Measurements from ENCODE around the gene CD52.
"Not testable (repeated sequence)": the region's sequence is repeated elsewhere in the genome, so short reads cannot be mapped to it uniquely, and the experiment has no call there.

Gene CD52

DNA sequence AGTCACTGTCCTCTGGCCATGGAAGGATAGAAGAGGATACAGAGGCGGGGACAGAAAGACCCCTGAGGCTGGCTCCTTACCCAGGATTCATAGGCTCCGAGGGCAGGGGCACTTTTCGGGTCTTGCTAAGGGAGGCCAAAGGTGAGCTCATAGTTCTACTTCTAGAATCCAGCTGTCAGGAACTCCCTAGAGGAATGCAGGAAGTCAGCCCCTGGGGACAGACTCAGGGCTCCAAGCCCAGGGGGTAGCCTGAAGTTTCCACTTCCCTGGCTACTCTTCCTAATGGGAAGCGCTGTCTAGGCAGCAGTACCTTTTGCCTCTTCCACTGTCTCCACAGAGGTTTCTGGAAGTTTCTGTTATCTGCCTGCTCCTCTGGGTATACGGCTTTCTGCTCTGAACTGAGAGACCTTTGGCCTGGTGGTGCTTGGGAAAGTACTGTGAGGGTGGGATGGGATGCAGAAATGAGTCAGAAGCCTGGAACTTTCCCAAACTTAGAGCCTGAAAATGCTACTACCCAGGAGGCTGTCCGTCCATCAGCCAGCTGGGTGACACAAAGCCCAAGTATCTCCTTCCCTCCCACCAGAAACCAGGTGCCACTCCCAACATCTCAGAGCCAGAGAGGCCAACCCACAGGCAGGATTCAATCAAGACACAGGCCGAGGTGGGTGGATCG is 14.9 kb upstream of the CD52 start:
- DNase-seq = no peak

DNA sequence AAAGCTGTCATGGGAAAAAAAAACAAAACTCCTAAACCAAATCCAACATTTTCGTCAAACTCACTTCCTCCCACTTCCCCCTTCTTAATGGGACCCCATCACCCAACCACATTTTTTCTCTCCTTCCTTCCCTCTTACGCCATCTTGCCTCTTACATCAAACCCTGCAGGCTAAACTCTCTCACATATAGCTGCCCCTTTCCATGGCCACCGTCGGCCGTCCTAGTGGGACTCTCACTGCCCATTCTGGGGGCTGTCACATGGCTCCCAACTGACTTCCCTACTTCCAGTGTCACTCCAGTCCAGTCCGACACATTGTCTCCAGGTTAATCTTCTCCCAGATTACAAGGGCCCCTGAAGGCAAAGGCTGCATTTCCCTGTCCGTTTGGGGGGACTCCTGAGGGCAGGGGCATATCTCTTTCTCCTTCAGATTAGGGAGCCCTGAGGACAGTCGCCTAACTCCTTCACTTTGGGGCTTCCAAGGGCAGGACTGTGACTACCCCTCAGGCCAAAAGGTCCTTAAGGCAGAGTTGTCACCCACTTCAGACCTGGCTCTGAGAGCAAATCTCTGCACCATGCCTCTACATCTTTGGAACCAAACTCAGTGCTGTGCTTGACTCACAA is 12.0 kb upstream of the CD52 start:
- no peak for DNase-seq

DNA sequence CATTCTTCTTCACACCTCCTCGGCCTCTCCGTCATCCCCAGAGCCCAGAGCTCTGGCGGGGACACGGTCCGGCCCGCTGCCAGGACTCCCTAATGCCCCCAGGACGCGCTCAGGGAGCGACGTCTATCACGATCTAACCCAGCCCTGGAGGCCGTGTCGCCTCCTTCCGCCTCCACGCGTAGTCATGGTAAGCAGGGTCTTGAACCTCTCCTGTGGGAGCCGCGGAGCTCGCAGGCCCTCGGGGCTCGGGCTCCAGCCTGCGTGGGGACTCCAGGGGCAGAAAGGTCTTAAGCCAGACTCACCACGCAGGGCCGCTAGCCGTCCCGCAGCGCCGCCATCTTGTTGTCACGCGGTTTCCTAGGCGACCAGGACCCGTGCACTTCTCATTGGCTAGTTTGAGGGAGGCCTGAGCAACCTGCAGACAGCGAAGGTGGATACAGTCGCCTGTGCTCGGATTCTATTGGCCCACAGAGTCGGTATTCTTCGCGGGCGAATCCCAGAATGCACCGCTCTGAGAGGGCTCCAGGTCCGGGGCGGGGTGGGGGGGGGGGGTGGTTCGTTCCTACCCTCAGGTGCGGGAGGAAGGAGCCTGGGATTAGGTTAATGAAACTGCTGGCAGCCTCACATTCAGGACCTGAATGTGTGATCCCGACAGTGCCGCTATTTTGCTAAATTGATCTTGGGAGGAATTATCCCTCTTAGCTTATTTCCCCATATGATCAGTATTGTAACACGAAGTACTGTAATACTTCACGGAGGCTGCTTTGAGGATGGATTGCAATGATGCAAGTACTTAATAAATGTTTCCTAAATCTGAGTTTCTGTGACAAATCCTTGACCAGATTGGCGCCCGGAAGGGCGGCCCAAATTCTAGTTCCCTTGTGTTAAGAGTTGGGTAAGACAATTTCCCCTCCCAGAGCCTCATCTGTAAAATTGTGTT is 11.2 kb upstream of the CD52 start, which contains the start of gene UBXN11:
Gene UBXN11, minus strand, starts transcription at position 347 of the 940 bp plus-strand sequence. CDS start 3,753 bp downstream, outside the sequence.
- DNase-seq = peak; percentile 84

DNA sequence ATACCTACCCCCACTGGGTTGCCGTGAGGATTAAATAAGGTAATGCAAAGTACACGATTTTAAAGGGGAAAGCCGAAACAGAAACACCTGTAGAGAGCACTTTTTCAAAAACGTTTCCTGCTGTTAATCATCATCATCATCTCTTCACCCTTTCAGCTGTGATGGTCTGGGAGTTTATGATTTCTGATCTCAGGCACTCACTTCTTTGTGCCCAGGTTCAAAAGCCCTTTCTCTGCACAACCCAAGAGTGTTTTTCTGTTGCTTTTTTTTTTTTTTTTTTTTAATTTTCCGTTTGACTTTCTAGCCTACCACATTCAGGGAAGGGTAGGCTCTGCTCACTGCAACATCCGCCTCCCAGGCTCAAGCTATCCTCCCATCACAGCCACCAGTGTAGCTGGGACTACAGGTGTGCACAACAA is 10.4 kb upstream of the CD52 start:
- DNase-seq = peak; percentile 42

DNA sequence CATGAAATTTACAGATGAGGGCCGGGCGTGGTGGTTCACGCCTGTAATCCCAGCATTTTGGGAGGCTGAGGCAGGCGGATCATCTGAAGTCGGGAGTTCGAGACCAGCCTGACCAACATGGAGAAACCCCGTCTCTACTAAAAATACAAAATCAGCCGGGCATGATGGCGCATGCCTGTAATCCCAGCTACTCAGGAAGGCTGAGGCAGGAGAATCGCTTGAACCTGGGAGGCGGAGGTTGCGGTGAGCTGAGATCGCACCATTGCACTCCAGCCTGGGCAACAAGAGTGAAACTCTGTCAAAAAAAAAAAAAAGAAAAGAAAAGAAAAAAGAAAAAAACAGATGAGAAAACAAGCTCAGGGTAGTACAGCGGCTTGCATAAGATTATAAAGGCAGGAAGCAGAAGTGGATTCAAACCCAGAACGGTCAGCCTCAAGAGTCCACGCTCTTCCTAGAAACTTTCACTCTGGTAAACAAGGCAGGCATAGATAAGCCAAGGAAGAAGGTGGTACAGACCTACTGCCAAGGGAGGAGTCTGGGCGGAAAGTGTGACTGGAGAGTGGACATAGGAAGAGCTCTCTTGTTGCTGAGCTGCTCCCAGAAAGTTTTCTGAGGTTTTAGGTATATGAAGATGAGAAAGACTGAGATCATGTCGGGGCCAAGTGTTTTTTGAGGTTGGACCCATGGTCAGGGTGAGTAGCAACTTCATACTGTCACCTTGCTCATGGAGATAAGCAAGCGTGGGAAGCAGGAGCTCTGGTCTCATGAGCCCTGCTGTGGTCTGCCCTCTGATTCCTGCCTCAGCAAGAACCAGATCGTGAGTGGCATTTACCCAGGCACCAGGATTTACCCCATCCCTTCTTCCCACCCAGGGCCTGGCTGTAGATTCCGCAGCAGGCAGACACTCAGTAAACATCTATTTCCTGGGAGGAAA is 9.5 kb upstream of the CD52 start:
- DNase-seq = not testable (repeated sequence)

DNA sequence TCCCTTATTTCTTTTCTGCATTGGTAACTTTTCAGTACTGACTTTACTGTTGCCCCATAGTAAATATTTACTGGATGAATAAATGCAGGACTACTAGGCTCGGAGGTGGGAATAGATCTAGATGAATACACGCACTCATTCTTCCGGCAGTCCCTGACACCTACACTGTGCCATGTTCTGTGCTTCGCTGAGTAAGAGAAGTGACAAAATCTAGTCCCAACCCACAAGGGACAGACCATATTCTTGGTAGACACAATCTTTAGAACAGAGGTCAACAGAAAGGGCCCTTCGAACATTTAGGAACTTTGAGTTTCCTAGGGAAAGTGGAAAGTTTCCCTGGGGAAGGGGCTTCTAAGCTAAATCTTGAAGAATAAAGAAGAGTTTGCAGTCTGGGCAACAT is 3.3 kb upstream of the CD52 start:
- DNase-seq = no peak

DNA sequence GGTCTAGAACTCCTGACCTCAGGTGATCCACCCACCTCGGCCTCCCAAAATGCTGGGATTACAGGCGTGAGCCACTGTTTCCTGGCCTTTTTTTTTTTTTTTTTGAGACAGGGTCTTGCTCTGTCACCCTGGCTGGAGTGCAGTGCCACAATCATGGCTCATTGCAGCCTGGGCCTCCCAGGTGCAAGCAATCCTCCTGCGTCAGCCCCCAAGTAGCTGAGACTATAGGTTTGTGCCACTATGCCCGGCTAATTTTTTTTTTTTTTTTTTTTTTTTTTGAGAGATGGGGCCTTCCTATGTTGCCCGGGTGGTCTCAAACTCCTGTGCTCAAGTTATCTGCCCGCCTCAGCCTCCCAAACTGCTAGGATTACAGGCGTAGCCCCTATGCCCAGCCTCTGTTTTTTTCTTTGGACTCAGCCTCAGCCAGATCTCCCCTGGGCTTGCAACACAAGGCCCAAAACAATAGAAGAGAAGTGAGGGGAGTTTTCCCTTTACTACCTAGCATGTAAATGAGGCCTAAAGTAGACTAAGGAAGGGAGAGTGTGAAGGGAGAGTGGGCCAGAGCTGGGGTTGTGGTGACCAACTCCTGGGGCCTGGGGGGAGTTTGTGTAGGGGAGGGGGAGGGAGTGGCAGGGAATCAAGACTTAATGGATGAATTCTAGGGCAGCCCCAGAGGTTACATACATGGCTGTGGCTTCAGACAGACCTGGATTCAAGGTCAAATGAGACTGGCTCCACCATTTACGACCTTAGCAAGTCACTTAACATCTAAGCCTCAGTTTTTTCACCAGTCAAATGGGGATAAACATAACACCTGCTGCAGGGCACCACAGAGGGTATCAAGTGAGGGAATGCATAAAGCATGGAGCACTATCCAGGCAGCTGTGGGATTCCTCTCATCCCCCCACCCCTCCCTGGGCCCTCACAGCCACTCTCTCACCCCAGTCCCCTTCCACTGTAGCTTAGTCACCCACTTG is 1.6 kb upstream of the CD52 start:
- no peak for DNase-seq

DNA sequence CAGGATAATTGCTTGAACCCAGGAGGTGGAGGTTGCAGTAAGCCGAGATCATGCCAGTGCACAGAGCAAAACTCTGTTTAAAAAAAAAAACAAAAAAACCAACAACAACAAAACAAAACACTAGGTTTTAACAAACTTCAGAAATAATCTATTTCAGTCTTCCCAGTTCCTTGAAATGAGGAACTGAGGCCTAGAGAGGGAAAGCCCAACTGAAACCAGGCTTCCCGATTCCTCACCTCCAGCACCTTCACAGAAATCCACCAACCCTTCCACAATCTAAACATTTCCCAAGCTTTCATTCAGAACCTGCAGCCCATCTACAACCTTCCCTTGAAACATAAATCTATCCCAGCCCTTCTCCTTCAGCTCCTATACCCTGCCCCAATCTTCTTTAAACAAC is 612 bp upstream of the CD52 start:
- no peak for DNase-seq

DNA sequence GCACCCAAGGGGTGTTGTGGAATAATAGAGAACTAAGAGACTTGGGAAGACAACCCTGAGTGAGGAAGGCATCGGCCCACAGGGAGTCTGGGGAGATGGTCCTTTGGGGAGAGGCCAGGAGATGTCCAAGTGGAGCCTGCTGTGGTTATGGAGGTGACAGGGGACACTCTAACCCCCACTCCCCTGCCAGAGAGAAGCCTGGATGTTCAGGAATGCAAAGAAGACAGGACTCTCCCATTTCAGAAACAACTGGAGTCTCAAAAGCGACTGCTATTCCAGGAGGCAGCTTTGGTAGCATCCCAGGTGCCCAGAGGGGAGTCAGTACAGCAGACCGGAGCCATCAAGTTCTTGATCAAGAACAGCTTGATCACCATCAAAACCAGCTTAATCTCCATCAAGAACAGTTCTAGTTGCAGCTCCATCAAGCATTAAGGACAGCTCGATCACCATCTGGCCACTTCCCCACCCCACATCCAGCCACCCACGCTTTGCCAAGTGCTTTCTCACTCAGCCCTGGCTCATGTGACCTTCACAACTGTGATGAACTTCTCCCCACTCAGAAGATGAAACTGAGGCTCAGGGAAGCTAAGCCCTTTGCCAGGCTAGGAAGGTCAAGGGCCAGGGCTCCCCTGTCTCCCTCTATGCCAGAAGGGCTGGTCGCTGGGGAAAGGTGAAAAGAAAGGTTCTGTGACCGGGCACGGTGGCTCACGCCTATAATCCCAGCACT is 743 bp downstream of the CD52 start:
- DNase-seq = peak; percentile 42

DNA sequence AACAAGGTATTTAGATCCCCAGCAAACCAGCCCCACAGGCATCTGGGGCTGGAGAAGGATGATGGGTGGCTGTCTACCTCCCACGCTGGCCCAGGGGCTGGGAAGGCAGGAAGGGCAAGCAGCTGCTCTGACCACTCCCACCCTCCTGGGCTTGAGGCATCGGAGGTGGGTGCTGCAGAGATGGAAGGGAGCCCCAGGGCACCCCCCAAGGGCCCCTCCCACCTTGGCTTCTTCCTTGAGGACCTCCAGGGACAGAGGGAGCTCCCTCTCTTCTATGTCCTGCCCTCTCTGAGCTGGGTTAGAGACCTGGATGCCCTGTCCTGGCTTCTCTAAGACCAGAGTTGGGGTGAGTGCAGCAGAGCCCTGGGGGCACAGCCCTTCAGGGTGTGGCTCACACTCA is 3.1 kb downstream of the CD52 start:
- DNase-seq = peak; percentile 35

DNA sequence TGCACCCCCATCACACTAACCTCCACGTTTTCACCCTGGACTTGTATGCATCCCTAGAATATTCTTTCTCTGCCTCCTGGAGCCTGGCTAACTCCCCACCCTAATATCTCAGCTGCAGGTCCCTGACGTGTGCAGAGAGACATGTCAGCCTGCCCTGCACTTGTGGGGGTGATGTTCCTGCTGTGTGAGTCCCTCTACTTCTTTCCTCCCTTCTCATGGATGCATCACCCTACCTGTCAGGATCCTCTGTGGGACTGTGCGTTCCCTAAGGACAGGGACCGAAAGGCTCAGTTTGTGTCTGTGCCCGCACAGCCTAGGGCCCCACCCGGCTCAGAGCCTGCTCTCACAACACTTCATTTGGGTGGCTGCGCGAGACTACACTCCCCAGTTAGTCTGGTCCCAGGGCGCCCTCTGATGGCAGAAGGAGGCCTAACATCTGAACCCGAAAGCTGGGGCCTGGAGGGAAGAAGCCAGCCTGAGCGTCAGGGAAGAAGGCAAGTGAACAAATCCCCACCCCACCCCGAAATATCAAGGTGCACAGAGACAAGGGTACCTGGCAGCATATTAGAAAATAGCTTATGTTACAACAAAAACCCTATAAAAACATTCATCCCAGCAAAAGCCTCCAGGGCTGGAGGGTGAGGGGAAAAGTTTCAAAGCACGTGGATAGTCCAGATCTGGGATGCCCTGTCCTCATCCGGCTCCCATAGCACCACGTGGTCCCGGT is 3.7 kb downstream of the CD52 start:
- DNase-seq = peak; percentile 98

DNA sequence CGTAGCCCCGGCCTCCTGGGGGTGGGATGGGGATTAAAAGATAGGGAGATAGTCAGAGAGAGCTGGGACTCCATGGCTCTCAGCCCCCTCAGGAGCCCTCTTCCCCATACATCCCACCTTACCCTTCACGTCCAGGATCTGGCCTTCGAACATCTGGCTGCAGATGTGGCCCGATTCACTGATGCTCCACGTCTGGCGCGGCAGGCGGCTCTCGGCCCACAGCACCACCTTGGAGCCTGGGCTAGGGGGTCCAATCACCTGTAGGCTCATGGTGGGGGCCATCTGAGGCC is 4.2 kb downstream of the CD52 start:
- no peak for DNase-seq

DNA sequence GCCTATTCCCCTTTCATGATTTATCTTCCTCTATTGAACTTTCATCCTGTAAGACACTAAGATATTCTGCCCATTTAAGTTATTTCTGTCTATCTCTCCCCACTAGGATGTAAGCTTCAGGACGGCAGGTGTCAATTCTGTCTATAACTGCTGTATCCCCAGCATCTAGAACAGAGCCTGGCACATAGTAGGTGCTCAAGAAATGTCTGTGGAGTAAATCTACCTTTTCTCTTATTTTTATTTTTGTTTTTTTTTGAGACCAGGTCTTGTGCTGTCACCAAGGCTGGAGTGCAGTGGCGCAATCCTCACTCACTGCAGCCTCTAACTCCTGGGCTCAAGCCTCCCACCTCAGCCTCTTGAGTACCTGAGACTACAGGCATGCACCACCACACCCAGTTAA is 5.6 kb downstream of the CD52 start:
- no peak for DNase-seq

DNA sequence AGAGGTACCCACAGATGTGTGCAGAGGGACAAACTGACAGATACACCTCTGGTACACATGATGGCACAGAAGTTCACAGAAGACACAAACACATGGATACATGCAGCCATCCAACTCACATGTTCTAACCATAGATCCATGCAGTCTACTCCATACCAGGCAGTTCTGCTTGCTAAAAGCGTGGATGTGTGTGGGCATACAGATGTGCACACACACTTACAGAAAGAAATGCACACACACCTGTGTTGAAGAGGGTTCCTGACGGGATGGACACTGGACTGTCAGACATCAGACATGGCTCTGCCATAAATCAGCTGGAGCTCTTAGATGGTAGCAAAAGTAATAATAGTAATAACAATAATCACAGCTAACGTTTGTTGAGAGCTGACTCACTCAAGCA is 6.8 kb downstream of the CD52 start:
- DNase-seq = no peak

DNA sequence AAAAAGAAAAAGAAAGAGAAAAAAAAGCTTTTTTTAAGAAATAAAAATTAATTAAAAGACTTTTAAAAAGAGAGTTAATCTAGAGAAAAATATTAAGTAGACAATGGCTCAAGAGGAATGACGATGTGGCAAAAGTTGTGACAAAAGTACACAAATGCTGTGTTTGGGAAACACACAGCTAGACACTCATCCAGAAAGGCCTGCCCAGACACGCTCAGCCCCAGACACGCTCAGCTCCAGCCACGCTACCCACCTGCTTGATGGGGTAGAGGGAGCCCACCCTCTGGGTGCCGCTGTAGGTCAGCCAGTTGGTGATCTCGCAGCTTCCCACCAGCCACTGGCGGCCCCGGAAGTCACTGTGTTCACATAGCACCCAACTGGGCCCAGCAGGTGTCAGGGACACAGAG is 10.2 kb downstream of the CD52 start:
- no peak for DNase-seq

DNA sequence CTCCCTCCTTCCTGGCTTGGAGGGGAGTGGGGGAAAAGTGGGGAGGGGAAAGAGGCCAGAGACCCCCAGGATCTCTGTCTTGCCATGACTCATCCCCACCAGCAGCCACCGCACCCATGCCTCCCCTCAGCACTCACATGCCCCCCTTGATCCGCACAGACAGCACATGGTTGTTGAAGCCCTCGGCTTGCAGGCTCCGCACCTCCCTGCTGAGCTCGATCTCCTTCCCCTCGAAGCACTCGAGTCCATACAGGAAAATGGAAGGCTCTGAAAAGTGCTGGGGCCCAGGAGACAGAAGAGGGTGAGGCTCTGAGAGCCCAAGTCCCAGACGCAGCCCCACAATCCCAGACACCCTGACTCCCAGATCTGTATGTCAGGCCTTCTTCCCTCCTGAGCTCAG is 10.8 kb downstream of the CD52 start:
- DNase-seq = no peak

DNA sequence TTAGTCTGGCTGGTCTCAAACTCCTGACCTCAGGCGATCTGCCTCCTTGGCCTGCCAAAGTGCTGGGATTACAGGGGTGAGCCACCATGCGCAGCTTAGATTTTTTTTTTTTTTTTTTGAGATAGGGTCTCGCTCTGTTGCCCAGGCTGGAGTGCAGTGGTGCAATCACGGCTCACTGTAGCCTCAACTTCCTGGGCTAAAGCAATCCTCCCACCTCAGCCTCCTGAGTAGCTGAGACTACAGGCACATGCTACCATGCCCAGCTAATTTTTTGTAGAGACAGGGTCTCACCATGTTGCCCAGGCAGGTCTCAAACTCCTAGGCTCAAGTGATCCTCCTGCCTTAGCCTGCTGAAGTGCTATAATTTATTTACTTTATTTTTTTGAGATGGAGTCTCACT is 11.6 kb downstream of the CD52 start:
- DNase-seq = not testable (repeated sequence)

DNA sequence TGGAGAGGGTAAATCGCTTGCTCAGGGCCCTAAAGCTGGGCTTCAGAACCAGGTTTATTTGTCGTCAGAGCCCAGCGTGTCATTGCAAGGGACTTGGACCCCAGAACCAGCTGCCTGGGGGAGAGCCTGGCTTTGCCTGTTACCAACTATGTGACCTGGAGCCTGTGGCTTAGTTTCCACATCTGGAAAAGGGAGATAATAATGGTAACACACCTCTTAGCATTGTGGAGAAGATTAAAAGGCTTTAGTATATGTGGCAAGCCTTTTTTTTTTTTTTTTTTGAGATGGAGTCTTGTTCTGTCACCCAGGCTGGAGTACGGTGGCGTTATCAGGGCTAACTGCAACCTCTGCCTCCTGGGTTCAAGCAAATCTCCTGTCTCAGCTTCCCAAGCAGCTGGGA is 12.5 kb downstream of the CD52 start:
- no peak for DNase-seq

DNA sequence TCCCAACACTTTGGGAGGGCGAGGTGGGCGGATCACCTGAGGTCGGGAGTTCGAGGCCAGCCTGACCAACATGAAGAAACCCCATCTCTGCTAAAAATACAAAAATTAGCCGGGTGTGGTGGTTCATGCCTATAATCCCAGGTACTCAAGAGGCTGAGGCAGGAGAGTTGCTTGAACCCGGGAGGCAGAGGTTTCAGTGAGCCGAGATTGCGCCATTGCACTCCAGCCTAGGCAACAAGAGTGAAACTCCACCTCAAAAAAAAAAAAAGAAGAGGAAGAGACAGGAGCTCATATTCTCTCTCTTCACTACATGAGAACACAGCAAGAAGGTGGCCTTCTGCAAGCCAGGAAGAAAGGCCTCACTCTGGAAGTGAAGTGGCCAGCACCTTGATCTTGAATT is 15.6 kb downstream of the CD52 start:
- DNase-seq = not testable (repeated sequence)
